Measurements from ENCODE around the gene RAD51B.

GRCh38 chr14:68216957-68217356 is 397.4 kb downstream of the RAD51B start:
- TF ChIP-seq, protein P1, sequence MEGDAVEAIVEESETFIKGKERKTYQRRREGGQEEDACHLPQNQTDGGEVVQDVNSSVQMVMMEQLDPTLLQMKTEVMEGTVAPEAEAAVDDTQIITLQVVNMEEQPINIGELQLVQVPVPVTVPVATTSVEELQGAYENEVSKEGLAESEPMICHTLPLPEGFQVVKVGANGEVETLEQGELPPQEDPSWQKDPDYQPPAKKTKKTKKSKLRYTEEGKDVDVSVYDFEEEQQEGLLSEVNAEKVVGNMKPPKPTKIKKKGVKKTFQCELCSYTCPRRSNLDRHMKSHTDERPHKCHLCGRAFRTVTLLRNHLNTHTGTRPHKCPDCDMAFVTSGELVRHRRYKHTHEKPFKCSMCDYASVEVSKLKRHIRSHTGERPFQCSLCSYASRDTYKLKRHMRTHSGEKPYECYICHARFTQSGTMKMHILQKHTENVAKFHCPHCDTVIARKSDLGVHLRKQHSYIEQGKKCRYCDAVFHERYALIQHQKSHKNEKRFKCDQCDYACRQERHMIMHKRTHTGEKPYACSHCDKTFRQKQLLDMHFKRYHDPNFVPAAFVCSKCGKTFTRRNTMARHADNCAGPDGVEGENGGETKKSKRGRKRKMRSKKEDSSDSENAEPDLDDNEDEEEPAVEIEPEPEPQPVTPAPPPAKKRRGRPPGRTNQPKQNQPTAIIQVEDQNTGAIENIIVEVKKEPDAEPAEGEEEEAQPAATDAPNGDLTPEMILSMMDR (IDR thresholded peaks at IDR 0.05) = no peak
- TF ChIP-seq POLR2A (IDR thresholded peaks at IDR 0.05) = no peak
